ENCODE results near the gene PACS2.

DNA sequence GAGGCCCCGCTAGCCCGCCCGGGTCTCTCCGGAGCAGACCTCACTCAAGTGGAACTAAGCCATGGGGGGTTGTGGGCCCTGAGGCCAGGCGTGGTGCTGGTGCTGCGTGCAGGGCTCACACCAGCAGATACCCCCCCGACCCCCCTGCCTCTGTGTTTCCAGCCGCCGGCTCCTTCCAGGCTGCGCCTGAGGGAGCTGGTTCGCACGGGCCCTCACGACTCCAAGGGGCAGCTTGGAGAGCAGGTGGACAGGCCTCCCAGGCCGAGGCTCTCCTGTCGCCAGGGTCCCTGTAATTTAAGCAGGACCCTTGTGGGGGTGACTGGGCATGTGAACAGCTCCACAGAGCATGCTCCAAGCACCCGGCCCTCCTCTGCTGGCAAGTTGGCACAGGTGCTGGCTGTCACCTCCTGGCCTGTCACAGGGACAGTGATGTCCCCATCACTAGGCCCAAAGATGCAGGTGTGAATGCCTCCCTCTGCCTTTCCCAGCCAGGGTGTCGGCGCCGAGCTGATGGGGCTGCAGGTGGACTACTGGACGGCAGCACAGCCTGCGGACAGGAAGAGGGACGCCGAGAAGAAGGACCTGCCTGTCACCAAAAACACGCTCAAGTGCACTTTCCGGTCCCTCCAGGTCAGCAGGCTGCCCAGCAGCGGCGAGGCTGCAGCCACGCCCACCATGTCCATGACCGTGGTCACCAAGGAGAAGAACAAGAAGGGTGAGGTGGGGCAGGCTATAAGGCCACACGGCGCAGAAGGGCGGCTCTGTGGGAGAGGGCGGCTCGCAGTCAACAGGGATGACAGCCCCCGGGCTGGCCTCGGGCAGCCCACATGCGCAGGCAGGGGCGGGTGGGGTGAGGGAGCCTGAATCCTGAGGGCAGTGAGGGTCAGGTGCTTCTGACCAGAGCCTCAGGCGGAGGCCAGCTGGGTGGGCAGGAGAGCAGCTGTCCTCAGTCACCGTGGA lies 77.9 kb downstream of the PACS2 start:
- TF ChIP-seq, protein P1, sequence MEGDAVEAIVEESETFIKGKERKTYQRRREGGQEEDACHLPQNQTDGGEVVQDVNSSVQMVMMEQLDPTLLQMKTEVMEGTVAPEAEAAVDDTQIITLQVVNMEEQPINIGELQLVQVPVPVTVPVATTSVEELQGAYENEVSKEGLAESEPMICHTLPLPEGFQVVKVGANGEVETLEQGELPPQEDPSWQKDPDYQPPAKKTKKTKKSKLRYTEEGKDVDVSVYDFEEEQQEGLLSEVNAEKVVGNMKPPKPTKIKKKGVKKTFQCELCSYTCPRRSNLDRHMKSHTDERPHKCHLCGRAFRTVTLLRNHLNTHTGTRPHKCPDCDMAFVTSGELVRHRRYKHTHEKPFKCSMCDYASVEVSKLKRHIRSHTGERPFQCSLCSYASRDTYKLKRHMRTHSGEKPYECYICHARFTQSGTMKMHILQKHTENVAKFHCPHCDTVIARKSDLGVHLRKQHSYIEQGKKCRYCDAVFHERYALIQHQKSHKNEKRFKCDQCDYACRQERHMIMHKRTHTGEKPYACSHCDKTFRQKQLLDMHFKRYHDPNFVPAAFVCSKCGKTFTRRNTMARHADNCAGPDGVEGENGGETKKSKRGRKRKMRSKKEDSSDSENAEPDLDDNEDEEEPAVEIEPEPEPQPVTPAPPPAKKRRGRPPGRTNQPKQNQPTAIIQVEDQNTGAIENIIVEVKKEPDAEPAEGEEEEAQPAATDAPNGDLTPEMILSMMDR (IDR thresholded peaks at IDR 0.05; ENCODE audit: poor library complexity): no peak
- no peak for TF ChIP-seq EZH2phosphoT487 (IDR thresholded peaks at IDR 0.05; ENCODE audit: low read depth, severe bottlenecking, unreplicated experiment)
